ENCODE measurements around the gene SLAMF7.
"Not testable (repeated sequence)": the region's sequence is repeated elsewhere in the genome, so short reads cannot be mapped to it uniquely, and the experiment has no call there.

The SLAMF7 gene, protein sequence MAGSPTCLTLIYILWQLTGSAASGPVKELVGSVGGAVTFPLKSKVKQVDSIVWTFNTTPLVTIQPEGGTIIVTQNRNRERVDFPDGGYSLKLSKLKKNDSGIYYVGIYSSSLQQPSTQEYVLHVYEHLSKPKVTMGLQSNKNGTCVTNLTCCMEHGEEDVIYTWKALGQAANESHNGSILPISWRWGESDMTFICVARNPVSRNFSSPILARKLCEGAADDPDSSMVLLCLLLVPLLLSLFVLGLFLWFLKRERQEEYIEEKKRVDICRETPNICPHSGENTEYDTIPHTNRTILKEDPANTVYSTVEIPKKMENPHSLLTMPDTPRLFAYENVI

DNA sequence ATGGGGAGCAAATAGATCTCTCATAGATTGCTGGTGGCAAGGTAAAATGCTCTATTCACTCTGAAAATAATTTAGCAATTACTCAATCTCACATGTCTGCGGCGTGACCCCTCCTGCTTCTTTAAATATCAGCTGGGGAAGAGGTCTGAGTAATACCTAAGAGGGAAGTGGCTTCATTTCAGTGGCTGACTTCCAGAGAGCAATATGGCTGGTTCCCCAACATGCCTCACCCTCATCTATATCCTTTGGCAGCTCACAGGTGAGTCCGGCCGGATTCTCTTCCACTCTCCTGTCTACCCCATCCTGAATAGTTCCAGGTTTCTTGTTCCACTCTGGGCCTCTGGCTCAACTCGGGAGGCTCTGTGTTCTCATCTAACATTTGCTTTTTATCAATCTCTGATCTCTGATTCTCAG, at the start of gene SLAMF7:
Gene SLAMF7 (plus strand): TSS at position 150 of the 414 bp plus-strand sequence. CDS start 55 bp downstream, at position 205.
- no peak for DNase-seq

DNA sequence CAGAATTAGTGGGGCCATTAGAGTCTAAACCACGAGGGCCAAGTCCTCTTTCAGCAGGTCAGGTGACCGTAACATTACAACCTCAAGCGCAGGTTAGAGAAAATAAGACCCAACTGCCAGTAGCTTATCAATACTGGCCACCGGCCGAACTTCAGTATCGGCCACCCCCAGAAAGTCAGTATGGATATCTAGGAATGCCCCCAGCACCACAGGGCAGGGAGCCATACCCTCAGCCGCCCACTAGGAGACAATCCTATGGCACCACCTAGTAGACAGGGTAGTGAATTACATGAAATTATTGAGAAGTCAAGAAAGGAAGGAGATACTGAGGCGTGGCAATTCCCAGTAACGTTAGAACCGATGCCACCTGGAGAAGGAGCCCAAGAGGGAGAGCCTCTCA, 46.7 kb upstream of the SLAMF7 start:
- not testable (repeated sequence) for DNase-seq

DNA sequence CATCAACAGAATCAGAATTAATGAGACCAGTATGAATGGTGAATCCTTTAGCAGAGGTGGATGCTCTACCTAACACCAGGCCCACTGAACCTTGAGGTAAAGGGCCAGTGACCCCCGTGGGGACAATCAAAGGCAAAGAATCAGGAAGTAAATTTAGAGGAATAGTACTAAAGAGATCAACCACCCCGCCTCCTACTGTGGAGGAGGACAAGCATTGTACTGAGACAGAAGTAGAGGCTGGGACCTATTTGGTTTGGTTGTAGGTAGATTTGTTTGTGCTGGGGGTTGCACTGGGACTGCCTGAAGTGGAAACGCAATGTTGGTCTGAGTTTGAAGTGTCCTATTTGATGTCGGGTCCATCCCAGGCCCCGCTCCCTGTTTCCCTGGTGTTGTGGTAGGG, 36.9 kb upstream of the SLAMF7 start:
- no peak for DNase-seq

DNA sequence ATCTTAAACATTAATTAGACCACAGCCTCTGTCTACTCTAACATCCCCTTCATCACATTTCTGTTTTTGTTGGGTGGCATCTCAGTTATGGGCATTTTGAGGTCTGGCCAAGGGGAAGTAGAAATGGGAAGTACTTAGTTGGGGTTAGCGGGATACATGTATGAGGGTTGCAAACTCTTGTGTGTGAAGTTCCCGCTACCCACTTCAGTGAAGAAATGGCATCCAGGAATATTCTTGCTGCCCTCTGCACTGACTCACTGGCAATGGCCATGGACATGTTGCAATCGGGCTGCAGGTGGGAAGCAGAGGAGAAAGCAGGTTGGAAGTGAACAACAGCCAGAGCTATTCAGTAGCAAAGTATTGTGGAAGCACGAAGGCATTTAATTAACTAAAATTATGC, 34.8 kb upstream of the SLAMF7 start:
- DNase-seq: no peak

DNA sequence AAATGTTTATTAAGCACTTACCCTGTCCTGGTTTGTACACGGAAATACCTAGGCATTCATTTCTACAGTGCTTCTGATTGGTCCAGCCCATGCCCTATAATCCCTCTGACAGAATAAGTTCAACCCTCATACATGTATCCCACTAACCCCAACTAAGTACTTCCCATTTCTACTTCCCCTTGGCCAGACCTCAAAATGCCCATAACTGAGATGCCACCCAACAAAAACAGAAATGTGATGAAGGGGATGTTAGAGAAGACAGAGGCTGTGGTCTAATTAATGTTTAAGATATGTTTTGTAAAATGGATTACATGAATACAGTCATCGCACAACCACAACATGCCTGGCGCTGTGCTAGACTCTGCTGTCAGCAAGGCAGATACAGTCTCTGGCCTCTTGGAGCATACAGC, 33.8 kb upstream of the SLAMF7 start:
- DNase-seq: not testable (repeated sequence)

DNA sequence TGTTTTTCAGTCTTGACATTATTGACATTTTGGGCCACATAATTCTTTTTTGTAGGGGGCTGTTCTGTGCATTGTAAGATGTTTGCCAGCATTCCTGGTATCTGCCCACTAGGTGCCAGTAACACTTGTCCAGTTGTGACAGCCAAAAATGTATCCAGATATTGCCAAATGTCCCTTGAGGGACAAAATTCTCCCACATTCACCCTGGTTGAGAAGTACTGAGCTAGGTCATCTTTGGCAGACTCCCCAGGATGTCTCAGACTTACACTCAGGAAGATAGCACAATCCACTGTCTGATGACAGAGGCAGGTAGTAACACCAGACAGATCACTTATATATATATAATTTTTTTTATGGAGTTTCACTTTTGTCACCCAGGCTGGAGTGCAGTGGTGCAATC, 33.3 kb upstream of the SLAMF7 start:
- DNase-seq: no peak

DNA sequence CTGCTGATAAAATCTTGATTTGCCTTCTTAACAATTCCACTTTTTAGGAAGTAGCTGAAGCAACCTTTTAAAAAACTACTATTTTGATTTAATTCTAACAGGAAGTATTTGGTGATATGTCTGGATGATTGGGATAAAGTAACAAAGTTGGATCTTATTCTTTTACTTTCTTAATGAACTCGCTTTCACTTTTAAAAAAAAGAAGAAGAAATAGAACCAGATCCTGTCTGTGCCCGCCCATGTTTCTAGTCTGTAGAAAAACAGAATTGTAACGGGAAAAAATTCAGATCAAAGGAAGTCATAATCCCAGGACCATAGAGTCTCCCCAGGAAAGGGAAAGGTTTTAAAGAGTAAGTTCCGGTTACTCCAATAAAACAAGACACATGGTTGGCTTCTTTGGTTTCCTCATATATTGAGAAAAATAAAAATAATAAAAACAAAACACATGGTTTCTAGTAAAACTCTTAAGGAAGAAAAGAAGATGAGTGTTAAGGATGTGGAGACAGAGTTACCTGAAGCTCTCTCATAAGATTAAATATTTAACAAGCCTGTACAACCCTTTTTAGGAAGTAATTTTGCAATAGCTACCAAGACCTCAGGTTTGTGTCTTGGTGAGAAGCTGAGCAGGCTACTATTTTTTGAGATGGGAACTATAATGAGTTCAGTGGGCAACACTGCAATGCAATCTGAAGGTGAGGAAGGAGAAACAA, 32.4 kb upstream of the SLAMF7 start:
- no peak for DNase-seq

DNA sequence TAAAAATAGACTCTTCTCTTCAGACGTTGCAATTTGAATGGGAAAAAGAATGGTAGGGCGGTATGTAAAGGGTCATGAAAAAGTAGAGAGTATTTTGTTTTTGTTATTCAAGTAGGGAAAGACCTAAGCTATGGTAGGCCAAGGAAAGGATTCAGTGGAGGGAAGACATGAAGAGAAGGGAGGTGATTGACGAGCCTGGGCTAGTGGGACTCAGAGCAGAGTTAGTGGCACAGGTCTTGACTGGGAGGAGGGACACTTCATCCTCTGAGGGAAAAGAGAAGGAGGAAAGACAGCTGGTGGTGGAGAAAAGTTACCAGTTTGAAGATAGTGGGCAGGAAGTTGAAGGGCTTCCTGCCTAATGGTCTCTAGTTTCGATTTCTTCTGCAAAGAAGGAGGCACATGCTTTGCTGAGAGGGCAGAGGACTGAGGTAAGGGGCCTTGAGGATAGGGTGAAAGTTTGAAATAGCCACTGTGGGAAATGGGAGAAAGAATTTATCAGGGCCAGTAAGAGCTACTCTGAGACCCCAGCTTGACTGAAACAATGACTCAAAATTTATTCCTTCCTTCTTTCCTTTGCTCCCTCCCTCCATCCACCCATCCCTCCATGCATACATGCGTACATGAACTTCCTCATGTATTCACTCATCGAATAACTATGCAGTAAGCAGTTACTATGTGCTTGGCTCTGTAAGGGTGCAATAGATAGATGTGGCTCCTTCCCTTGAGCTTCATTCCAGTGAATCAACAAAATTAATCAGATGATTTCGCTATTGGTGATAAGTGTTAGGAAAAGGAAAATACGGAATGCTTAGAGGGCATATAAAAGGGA, 31.6 kb upstream of the SLAMF7 start:
- DNase-seq: no peak

DNA sequence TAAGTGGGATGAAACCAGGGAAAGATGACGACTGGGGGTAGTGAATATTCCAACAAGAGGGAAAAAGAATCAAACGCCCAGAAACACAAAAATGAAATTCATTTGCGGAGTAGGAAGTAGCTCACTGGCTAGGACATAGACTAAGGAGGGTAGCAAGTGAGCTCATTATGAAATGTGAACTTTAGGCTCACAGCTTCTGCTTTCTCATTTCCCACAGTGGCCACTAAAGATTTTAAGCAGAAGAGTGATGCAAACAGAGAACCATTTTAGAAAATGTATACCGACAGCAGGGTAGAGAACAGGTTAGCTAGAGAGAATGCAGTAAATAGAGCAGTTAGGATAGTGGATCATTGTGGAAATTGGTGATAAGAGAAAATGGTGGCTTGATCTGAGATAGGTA, 30.9 kb upstream of the SLAMF7 start:
- no peak for DNase-seq

DNA sequence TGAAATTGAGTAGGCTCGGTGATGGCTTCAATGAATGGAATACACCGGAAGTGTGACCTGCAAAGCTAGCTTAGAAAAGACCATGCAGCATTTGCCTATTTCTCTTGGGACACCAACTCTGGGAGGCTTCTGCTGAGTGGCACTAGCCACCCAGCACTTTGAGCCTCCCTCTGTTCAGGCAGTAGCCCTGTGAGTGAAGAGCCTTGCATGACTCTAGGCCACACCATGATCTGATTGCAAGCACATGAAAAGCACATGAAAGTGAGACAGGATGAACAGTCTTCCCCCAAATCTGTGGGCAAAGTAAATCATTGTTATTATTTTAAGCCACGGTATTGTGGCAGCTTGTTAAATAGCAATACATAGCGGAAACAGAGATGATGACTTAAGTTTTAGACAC, 30.2 kb upstream of the SLAMF7 start:
- DNase-seq: no peak

DNA sequence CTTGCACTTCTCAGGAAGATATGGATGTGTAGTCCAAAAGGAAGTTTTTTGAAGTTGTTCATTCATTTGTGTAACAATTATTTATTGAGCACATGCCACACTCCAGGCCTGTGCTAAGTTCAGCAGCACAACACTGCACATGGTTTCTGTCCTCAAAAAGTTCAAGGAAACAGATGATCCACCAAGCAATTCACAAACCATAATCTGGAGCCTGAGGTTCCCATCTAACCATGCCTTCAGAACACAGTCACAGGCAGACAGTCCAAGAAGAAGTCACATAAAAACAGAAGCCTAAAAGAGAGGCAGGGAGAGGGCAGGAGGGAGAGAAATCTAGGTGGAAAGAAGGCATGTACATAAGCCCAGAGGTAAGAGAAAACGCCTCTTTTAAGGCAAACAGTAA, 29.3 kb upstream of the SLAMF7 start:
- DNase-seq: no peak

DNA sequence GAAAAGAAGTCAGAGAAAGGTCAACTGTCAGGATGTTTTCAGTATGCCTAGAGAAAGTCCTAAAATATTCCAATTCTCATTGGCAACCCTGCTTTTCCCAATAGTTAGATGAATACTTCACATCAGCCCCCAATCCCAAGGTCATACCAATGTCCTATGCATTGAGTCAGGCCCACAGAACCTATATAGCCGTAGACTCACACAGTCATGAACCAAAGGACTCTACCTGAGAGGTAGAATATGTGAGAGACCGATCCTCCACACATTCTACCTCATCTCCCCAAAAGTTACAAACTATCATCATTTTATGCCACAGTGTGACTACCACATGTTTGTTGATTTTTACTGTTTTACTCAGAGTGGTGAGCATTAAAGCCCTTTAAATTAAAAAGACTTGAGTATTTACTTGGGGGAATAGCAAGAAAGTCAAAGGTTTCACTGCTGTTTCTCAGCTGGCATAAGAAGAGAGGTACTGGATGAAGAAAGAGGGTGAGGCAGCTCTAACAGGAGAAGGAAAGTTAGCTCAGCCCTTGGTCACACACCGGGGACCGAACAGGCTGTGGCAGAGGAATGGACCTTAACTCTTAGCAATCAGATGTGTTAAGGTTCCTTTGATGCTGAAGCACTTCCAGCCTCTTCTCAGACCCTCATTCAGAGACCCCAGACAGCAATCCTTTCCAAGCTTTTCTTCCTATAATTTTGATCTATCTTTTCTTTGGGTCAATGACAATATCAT, 28.4 kb upstream of the SLAMF7 start:
- no peak for DNase-seq

DNA sequence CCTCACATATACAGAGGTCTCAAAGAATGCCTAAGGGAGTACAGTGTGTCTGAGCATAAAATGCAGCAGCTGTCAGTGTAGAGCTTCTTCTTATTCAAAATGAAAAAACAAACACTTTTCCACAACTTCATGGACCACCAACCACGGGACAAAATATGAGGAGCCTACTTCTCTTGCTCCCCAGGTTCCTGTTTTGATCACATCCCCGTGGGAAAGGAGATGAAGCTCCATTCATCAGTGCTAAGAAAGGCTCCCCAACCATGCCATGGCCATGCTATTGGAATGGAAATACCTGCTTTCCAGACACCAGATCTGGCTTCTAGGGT, 27.8 kb upstream of the SLAMF7 start:
- no peak for DNase-seq

DNA sequence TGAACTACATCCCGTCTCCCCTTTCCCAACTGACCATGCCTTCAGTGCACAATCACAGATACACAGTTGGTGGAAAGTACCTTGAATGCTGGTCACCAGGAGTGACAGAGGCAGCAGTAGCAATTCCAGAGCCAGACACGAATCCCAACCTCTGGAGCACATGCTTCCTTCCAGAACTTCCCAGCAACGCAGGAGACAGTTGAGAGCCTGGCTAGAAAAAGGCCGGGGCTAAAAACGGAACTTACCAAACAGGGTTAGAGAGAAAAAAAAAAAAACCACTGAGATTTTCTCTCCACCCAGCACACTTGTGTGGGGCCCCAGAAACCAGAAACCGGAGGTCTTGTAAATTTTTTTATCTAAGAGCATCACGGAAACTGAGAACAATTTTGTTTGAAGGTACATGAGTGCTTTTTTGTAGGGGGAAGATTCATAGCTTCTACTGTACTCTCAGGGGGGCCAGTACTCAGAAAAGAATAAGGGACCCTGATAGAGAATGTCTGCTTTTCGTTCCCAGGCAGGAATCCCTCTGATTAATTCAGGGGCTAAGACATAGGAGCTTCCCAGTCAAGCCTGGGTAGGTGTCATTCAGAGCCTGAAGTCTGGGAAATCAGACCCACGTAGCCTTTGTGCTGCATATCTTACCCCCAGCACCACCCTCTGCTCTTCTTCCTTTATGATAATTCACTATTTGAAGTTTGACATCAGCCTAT, 27.3 kb upstream of the SLAMF7 start, which contains the start of gene CD48:
Gene CD48 (minus strand): TSS at position 221 of the 710 bp plus-strand sequence. CDS start 59 bp downstream, at position 162.
- no peak for DNase-seq

DNA sequence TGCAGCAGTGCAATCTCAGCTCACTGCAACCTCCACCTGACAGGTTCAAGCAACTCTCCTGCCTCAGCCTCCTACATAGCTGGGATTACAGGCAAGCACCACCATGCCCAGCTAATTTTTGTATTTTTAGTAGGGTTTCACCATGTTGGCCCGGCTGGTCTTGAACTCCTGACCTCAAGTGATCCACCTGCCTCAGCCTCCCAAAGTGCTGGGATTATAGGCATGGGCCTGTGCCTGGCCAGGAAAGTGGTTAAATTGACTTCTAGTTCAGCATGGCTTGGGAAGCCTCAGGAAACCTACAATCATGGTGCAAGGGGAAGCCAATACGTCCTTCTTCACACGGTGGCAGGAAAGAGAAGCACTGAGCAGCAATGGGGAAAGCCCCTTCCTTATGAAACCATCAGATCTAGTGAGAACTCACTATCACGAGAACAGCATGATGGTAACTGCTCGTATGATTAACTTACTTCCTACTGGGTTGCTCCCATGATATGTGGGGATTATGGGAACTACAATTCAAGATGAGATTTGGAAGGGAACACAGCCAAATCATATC, 26.4 kb upstream of the SLAMF7 start:
- DNase-seq: not testable (repeated sequence)

DNA sequence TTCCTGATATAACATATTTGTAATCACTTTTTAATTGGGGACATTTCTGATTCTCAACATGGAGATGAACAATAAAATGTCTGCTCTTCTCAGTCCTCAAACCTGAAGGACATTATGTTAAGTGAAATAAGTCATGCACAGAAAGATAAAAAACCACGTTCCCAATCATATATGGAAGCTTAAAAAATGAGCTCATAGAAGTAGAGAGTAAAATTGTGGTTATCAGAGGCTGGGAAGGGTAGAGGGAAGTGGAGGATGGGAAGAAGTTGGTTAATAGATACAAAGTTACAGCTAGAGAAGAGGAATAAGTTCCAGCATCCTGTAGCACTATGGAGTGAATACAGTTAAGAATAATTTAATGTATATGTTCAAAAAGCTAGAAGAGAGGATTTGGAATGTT, 25.9 kb upstream of the SLAMF7 start:
- no peak for DNase-seq

DNA sequence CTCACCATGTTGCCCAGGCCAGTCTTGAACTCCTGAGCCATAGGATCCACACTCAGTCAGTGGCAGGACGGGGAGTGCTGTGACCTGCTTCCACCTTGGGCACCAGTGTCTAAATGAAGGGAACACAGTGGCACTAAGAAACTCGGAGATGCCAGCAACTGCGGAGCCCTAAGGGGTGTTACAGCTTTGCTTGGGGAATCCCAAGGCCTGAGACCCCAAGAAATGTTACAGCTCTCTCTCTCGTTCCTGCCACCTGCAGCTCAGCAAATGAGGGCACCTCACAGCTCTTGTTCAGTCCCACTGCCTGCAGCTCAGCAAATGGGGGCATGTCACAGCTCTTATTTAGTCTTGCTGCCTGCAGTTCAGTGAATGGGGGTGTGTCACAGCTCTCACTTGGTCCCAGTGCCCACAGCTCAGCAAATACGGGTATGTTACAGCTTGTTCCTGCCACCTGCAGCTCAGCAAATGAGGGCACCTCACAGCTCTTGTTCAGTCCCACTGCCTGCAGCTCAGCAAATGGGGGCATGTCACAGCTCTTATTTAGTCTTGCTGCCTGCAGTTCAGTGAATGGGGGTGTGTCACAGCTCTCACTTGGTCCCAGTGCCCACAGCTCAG, 24.9 kb upstream of the SLAMF7 start:
- DNase-seq: not testable (repeated sequence)

DNA sequence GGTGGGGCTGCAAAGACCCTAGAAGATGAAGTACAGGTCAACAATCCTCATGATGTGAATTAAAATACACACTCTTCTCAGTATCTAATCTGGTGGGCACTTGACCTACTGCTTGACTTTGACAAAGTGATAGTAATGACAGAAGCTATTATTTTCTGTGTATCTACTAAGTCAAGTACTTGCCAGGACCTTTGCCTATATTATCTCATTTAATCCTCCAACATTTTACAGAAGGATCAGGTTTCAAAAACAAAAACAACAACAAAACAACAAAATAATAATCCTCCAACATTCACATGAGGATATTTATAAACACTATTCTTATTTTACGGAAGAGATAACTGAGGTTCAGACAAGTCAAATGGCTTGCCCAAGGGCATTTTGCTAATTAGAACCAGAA, 23.0 kb upstream of the SLAMF7 start:
- no peak for DNase-seq

DNA sequence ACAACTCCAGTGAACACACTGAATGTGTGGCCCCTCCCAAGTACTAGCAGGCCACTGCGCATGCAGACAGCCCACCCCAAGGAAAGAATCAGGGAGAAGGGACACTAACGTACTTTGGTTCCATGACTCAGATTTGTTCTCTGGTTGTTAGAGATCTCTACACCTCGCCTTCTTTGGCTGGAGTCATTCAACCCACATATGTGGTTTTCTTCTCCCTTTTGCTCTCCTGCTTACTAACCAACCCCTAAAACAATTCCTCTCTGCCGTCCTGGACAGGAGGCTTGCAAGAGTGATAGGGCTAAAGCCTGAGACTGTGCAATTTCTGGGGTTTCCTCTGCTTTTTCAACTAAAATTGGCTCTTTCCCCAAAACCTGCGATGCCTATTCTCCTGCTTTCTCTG, 21.7 kb upstream of the SLAMF7 start:
- DNase-seq: no peak

DNA sequence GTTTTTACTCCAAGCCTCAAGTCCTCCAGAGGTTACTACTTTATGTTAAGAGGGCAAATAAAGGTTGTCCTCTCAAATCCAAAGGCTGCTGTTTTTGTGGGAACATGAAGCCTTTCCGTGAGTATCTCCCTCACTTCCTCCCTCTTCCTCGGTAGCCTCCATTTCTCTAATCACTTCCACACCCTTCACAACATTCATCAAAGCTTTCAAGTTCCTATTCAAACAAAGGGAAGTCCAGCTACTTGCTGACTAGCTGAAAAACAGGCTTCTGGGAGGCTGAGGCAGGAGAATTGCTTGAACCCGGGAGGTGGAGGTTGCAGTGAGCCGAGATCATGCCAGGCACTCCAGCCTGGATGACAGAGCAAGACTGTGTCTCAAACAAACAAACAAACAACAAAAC, 20.8 kb upstream of the SLAMF7 start:
- no peak for DNase-seq

DNA sequence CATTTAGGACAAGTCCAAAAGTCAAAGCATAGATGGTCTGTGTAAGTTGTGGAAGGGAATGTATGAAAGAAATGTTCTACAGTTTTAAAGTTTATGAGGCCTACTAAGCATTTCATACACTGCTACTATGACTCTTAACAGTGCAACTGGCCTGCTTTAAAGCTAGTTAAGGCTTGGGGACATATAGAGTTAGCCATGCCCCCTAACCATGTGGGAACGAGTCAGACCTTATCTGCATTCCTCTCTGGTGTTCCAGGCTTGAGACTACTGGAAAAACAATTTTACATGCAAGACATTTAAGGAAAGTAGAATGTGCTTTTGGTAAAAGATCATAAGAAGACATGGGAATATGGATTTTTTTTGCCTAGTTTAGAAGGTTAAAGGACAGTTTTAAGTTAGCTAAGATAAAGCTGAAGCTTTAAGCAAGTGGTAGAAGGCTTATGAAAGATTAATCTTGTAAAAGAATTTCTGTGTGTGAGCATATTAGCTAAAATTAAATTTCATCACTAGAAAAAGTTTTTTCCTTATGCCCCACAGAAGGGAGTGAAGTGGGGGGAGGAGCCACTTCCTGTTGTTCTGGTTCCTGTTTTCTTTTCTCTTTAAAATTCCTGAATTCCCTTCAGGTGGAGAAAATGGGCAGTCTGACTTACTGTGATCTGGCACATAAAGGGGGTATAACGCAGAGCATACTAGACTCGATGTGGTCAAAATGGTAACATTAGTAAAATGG, 18.5 kb upstream of the SLAMF7 start:
- no peak for DNase-seq

Data from right hindlimb (tissue), 1 donor.